SK-N-SH (cell line): ENCODE results near the gene ZP2. TPM values are rescaled to one million over a fixed set of nuclear protein-coding genes. Genes with fewer than 3 reads are reported as not detected.

ENCODE experiments used
- CTCF ChIA-PET: fragments of 300-600, 350-600 bp; formaldehyde crosslinking; extraction: SDS; loops from one replicate; lab custom pipeline; 2021; lab: Yijun Ruan, JAX
- POLR2A ChIA-PET: fragments of 350-600 bp; sonication (Branson Sonifier 250); formaldehyde crosslinking; extraction: SDS; loops from one replicate; lab custom pipeline; 2020; ENCODE audit warnings: antibody characterized with exemption, inconsistent platforms; lab: Yijun Ruan, JAX
- DNase-seq: peaks from one replicate; pipeline ENCODE4 v3.0.0; 2012
- H2AFZ ChIP-seq: fragments of 200-600 bp; sonication (generic); 2 replicates; pipeline ENCODE4 v1.8.1; 2016; ENCODE audit warnings: antibody characterized with exemption, mild to moderate bottlenecking, low read depth
- H3F3A ChIP-seq: fragments of 200-600 bp; sonication (generic); replicated peaks from 2 replicates; pipeline ENCODE3; 2016; ENCODE audit warnings: antibody characterized with exemption, mild to moderate bottlenecking; ENCODE audit not compliant: insufficient read depth
- H3K27ac ChIP-seq, 2 experiments: fragments of 200-500 bp in 1 of 2; fragments of 200-600 bp in 1 of 2; sonication (Bioruptor generic) in 1 of 2; sonication (generic), shearing (Covaris generic) in 1 of 2; 2 replicates each; pipeline versions ENCODE4 v1.5.1 to v1.6.1; 2014 to 2016; ENCODE audit warnings: low read depth in 2 of 2, inconsistent platforms in 1 of 2, low read length in 1 of 2, mild to moderate bottlenecking in 1 of 2, mixed read lengths in 1 of 2
- H3K27me3 ChIP-seq: fragments of 200-600 bp; sonication (generic), shearing (Covaris generic); 2 replicates; pipeline ENCODE4 v1.6.1; 2016; ENCODE audit warnings: mixed run types; ENCODE audit not compliant: insufficient read depth
- H3K36me3 ChIP-seq, 2 experiments: fragments of 200-500 bp in 1 of 2; fragments of 200-600 bp in 1 of 2; sonication (Bioruptor generic) in 1 of 2; sonication (generic) in 1 of 2; replicated peaks in 1 of 2; 2 replicates each; pipeline versions ENCODE3 to v1.5.1; 2014 to 2016; ENCODE audit warnings: low read length in 1 of 2, mild to moderate bottlenecking in 1 of 2; ENCODE audit not compliant: insufficient read depth in 2 of 2, control insufficient read depth in 1 of 2
- H3K4me1 ChIP-seq, 2 experiments: fragments of 200-500 bp in 1 of 2; fragments of 200-600 bp in 1 of 2; sonication (Bioruptor generic) in 1 of 2; sonication (generic), shearing (Covaris generic) in 1 of 2; 2 replicates each; pipeline versions ENCODE4 v1.5.1 to v1.6.1; 2014 to 2016; ENCODE audit warnings: low read depth in 1 of 2, low read length in 1 of 2, mixed run types in 1 of 2; ENCODE audit not compliant: insufficient read depth in 2 of 2, control insufficient read depth in 1 of 2
- H3K4me2 ChIP-seq: fragments of 200-600 bp; sonication (generic), shearing (Covaris generic); 2 replicates; pipeline ENCODE4 v1.6.1; 2017; ENCODE audit warnings: mixed run types
- H3K4me3 ChIP-seq, 2 experiments: fragments of 200-500 bp in 1 of 2; fragments of 200-600 bp in 1 of 2; sonication (Bioruptor generic) in 1 of 2; sonication (generic), shearing (Covaris generic) in 1 of 2; 2 replicates each; pipeline versions ENCODE4 v1.5.1 to v1.8.1; 2014 to 2016; ENCODE audit warnings: low read depth in 2 of 2, inconsistent platforms in 1 of 2, low read length in 1 of 2, mild to moderate bottlenecking in 1 of 2, mixed read lengths in 1 of 2, moderate library complexity in 1 of 2
- H3K79me2 ChIP-seq: fragments of 200-600 bp; sonication (generic); 2 replicates; pipeline ENCODE4 v1.8.1; 2017; ENCODE audit warnings: mild to moderate bottlenecking; ENCODE audit not compliant: insufficient read depth
- H3K9ac ChIP-seq: fragments of 200-600 bp; sonication (generic); 2 replicates; pipeline ENCODE4 v1.6.1; 2017; ENCODE audit warnings: mixed run types
- H3K9me2 ChIP-seq: fragments of 200-600 bp; sonication (generic); 2 replicates; pipeline ENCODE4 v1.6.1; 2017; ENCODE audit warnings: mixed run types
- H3K9me3 ChIP-seq: fragments of 200-600 bp; sonication (generic); 2 replicates; pipeline ENCODE4 v1.6.1; 2017; ENCODE audit warnings: mixed run types, mild to moderate bottlenecking, moderate library complexity
- H4K20me1 ChIP-seq: fragments of 200-600 bp; sonication (generic); 2 replicates; pipeline ENCODE4 v1.6.1; 2017; ENCODE audit warnings: mild to moderate bottlenecking, mixed run types; ENCODE audit not compliant: insufficient read depth
- CTCF ChIP-seq: fragments of 200-600 bp; sonication (generic); IDR thresholded peaks from 2 replicates; pipeline ENCODE4 v1.6.1; 2017; ENCODE audit warnings: antibody characterized with exemption, mild to moderate bottlenecking, moderate library complexity
- ELF1 ChIP-seq: IDR thresholded peaks from 2 replicates; pipeline ENCODE4 v1.4.0; 2012
- EP300 ChIP-seq, 2 experiments: IDR thresholded peaks; 2 replicates each; pipeline versions ENCODE4 v1.4.0 to v1.6.1; 2012; ENCODE audit warnings: borderline replicate concordance in 1 of 2, low read depth in 1 of 2, low read length in 1 of 2
- FOXJ3 ChIP-seq: sonication (generic); formaldehyde crosslinking; IDR thresholded peaks from 2 replicates; pipeline ENCODE4 v1.5.1; 2020; ENCODE audit warnings: mild to moderate bottlenecking, missing genetic modification reagents
- FOXM1 ChIP-seq: IDR thresholded peaks from 2 replicates; pipeline ENCODE4 v1.4.0; 2012; ENCODE audit warnings: low read depth, mild to moderate bottlenecking
- GABPA ChIP-seq: IDR thresholded peaks from 2 replicates; pipeline ENCODE4 v1.4.0; 2012; ENCODE audit warnings: low read depth, mild to moderate bottlenecking
- JUND ChIP-seq: IDR thresholded peaks from 2 replicates; pipeline ENCODE4 v1.4.0; 2012
- MEF2A ChIP-seq: IDR thresholded peaks from 2 replicates; pipeline ENCODE4 v1.4.0; 2012; ENCODE audit warnings: low read depth, borderline replicate concordance
- NRF1 ChIP-seq: IDR thresholded peaks from 2 replicates; pipeline ENCODE4 v1.6.1; 2012; ENCODE audit warnings: low read depth, mild to moderate bottlenecking, low read length
- POLR2AphosphoS5 ChIP-seq: IDR thresholded peaks from 2 replicates; pipeline ENCODE4 v1.6.1; 2012; ENCODE audit warnings: low read depth, low read length
- RCOR1 ChIP-seq: fragments of 150-350 bp; IDR thresholded peaks from 2 replicates; pipeline ENCODE4 v1.6.1; 2017; ENCODE audit warnings: antibody characterized with exemption, low read length
- RFX5 ChIP-seq: IDR thresholded peaks from 2 replicates; pipeline ENCODE4 v1.6.1; 2012; ENCODE audit warnings: mild to moderate bottlenecking, improper control_type of control experiment, low read length
- SIN3A ChIP-seq: IDR thresholded peaks from 2 replicates; pipeline ENCODE4 v1.6.1; 2012; ENCODE audit warnings: low read depth, mild to moderate bottlenecking, low read length, moderate library complexity, borderline replicate concordance
- TAF1 ChIP-seq: IDR thresholded peaks from 2 replicates; pipeline ENCODE4 v1.6.1; 2012; ENCODE audit warnings: low read depth, mild to moderate bottlenecking, low read length, moderate library complexity, borderline replicate concordance
- USF2 ChIP-seq: fragments of 150-350 bp; IDR thresholded peaks from 2 replicates; pipeline ENCODE4 v1.6.1; 2017; ENCODE audit warnings: antibody characterized with exemption, low read length, low read depth, borderline replicate concordance
- YY1 ChIP-seq: IDR thresholded peaks from 2 replicates; pipeline ENCODE4 v1.4.0; 2012; ENCODE audit warnings: low read depth, mild to moderate bottlenecking
- WGBS: methylation state at CpG from one replicate; pipeline ENCODE4 v1.1.6; 2017; ENCODE audit warnings: low lambda C conversion rate; 5-methylcytosine and 5-hydroxymethylcytosine counted together
- polyA plus RNA-seq, 3 experiments: library from polyadenylated mRNA; depleted of rRNA; stranded (reverse); fragments of >200 nt; gene quantifications; 2 replicates each; pipeline ENCODE4 v1.2.3, GENCODE V29; 2012
- TF ChIP-seq, protein P1 (sequence below): IDR thresholded peaks from 2 replicates; pipeline ENCODE4 v1.4.0; 2012; ENCODE audit warnings: low read depth, borderline replicate concordance
- TF ChIP-seq, protein P2 (sequence below): IDR thresholded peaks from 2 replicates; pipeline ENCODE4 v1.4.0; 2012; ENCODE audit warnings: low read depth

The ZP2 gene
- polyA plus RNA-seq, 1 of the 3 experiments (the other 2 are of a cell fraction), result not detected

DNA sequence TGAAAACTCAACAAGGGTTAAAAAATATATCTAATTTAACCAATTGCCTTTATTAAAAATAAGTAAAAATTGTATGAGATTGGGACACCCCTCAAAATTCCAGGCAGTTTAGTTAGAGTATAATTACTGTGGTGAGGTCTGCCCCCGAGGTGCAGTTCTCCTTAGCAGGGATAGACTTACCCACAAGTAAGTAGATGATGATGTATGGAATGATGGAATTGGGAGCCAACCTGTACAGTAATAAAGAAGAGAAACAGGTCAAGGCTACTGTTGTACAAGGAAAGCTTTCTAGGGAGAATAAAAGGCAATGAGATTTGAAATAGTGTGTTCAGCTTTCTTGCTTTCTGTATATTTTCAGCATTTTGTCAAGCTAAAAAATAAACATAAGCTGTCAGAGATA is 51.1 kb downstream of the ZP2 start:
- peaks cover 8% of the 10 kb centered on the region for H3F3A ChIP-seq
- no peaks in the 10 kb centered on the region for H3K9me2 ChIP-seq
- H3K9me3 ChIP-seq, result no peaks in the 10 kb centered on the region
- no peaks in the 10 kb centered on the region for H4K20me1 ChIP-seq
- ChIA-PET CTCF (interaction anchor here (0.8 to 7.7 kb wide), 4 partner anchors 14 to 141 kb away, joined by 3 to 84 read pairs (median 26); partner anchors contain the start of gene CRYM), POLR2A (no interaction called here)
- no peaks in the 10 kb centered on the region for H3K79me2 ChIP-seq
- H3K27me3 ChIP-seq, result no peaks in the 10 kb centered on the region
- TF ChIP-seq POLR2AphosphoS5, result no peak
- TF ChIP-seq ELF1, result no peak
- TF ChIP-seq EP300 (IDR thresholded peaks at IDR 0.05; ENCODE audit: borderline replicate concordance in 1 of 2, low read depth in 1 of 2, low read length in 1 of 2), result no peak
- TF ChIP-seq FOXM1, result no peak
- TF ChIP-seq FOXJ3 (CRISPR knock-in tag), result no peak
- TF ChIP-seq, protein P1, sequence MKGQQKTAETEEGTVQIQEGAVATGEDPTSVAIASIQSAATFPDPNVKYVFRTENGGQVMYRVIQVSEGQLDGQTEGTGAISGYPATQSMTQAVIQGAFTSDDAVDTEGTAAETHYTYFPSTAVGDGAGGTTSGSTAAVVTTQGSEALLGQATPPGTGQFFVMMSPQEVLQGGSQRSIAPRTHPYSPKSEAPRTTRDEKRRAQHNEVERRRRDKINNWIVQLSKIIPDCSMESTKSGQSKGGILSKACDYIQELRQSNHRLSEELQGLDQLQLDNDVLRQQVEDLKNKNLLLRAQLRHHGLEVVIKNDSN, result no peak
- no peak overlapping the region for H2AFZ ChIP-seq
- peaks cover 0 to 7% of the 10 kb centered on the region in 2 experiments for H3K36me3 ChIP-seq
- no peak overlapping the region for H3K27ac ChIP-seq
- no peak for DNase-seq
- no peak overlapping the region for H3K4me3 ChIP-seq
- no peak overlapping the region for H3K4me2 ChIP-seq
- 83% methylated on average over 1 of the region's 1 CpG for WGBS
- no peak overlapping the region for H3K9ac ChIP-seq
- H3K4me1 ChIP-seq, result peaks cover 6 to 11% of the 10 kb centered on the region in 2 experiments; a peak in 3 of 4 replicates

DNA sequence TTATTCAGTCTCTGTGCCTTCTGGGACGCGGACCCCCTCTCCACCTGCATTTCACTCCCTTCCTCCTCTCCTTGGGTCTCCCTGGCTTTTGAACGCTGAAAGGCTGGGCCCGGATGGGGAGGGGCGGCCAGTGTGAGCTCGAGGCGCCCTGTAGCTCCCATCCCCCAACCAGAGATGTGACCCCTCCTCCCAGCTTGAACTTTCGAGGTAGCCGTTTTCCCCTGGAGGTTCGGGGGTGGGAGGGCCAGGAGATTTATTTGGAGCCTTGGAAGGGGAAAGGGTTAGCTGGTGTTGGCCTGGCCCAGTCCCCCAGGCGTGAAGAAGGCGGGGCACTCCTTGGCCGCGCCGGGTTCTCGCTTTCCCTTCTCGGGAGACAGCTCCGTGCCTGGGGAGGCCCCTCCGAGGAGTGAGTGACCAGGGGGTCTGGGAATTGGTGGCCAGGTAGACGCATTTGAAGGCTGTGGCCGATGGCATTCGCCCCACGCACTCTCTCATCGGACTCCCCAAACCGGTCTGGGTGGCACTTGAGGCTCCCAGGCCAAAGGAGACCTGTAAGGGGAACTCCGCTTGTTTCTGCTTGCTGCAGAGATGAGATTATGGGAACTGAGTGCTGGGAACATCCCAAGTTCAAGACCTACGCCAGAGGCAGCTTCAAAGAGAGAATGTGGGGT is 52.0 kb downstream of the ZP2 start:
- ChIA-PET CTCF (interaction anchor here (0.8 to 7.7 kb wide), 6 partner anchors 13 to 1160 kb away, joined by 3 to 84 read pairs (median 23); partner anchors contain the start of gene CRYM), POLR2A (no interaction called here)
- TF ChIP-seq YY1, result no peak
- no peak for TF ChIP-seq SIN3A
- TF ChIP-seq FOXJ3 (CRISPR knock-in tag), result no peak
- TF ChIP-seq TAF1, result no peak
- no peak for TF ChIP-seq RFX5
- TF ChIP-seq USF2, result no peak
- TF ChIP-seq RCOR1, result no peak
- TF ChIP-seq, protein P1, result no peak
- TF ChIP-seq, protein P2, sequence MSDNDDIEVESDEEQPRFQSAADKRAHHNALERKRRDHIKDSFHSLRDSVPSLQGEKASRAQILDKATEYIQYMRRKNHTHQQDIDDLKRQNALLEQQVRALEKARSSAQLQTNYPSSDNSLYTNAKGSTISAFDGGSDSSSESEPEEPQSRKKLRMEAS, result no peak
- TF ChIP-seq EP300 (IDR thresholded peaks at IDR 0.05; ENCODE audit: borderline replicate concordance in 1 of 2, low read depth in 1 of 2, low read length in 1 of 2), result no peak
- TF ChIP-seq JUND, result no peak
- no peak for TF ChIP-seq CTCF
- no peak for TF ChIP-seq NRF1
- no peak for TF ChIP-seq GABPA
- no peak for TF ChIP-seq MEF2A
- Histone ChIP-seq H3F3A (peaks cover 8% of the 10 kb centered on the region), H3K4me2 (peak overlapping the region; percentile 85), H2AFZ (peak overlapping the region; percentile 94), H3K9ac (no peak overlapping the region), H3K27me3 (no peaks in the 10 kb centered on the region), H3K36me3 (peaks cover 0 to 7% of the 10 kb centered on the region in 2 experiments), H3K4me1 (peaks cover 6 to 11% of the 10 kb centered on the region in 2 experiments; a peak in 3 of 4 replicates), H3K9me3 (no peaks in the 10 kb centered on the region), H3K9me2 (no peaks in the 10 kb centered on the region), H4K20me1 (no peaks in the 10 kb centered on the region), H3K4me3 (peak overlapping the region; percentile 80 to 84; a peak in 2 of 4 replicates), H3K27ac (no peak overlapping the region), H3K79me2 (no peaks in the 10 kb centered on the region)
- peak; percentile 28 for DNase-seq
- WGBS, result 87% methylated on average over 27 of the region's 27 CpGs
